Naive B cell (primary cell): Measurements from ENCODE around the gene C1orf50. TPM values are rescaled to one million over a fixed set of nuclear protein-coding genes. Genes with fewer than 3 reads are reported as not detected.

Experiments used
- ATAC-seq, 2 donors: fragments of 150-1000 bp; cut with Tn5 transposase; 2 replicates each; pipeline ENCODE4 v1.10.0; 2021; ENCODE audit warnings: low read depth in 2 of 2, mild to moderate bottlenecking in 2 of 2, moderate library complexity in 2 of 2
- DNase-seq: peaks from one replicate; pipeline ENCODE4 v3.0.0; 2022
- H3K27ac Mint-ChIP-seq, 6 donors: one replicate each; pipeline ENCODE4 v1.8.0; 2020 to 2022; ENCODE audit warnings: mild to moderate bottlenecking in 6 of 6, mixed read lengths in 6 of 6, moderate library complexity in 5 of 6, inconsistent platforms in 2 of 6
- H3K27me3 Mint-ChIP-seq, 3 donors: one replicate each; pipeline ENCODE4 v1.8.0; 2021 to 2022; ENCODE audit warnings: mixed read lengths in 3 of 3, mild to moderate bottlenecking in 1 of 3
- H3K36me3 Mint-ChIP-seq, 2 donors: one replicate each; pipeline ENCODE4 v1.8.0; 2020 to 2022; ENCODE audit warnings: mixed read lengths in 2 of 2, inconsistent platforms in 1 of 2, mild to moderate bottlenecking in 1 of 2
- H3K4me1 Mint-ChIP-seq, 3 donors: one replicate each; pipeline ENCODE4 v1.8.0; 2020 to 2022; ENCODE audit warnings: mixed read lengths in 3 of 3, inconsistent platforms in 1 of 3, mild to moderate bottlenecking in 1 of 3, moderate library complexity in 1 of 3
- H3K4me3 Mint-ChIP-seq, 8 donors: one replicate each; pipeline ENCODE4 v1.8.0; 2020 to 2022; ENCODE audit warnings: mild to moderate bottlenecking in 8 of 8, mixed read lengths in 8 of 8, moderate library complexity in 8 of 8, inconsistent platforms in 2 of 8
- H3K9me3 Mint-ChIP-seq, 7 donors: one replicate each; pipeline ENCODE4 v1.8.0; 2020 to 2022; ENCODE audit warnings: mixed read lengths in 7 of 7, mild to moderate bottlenecking in 5 of 7, inconsistent platforms in 2 of 7, moderate library complexity in 1 of 7
- polyA plus RNA-seq, 6 donors: library from polyadenylated mRNA; unstranded; fragments of 300-500 nt; fragmentation: Illumina TruSeq; gene quantifications; one replicate each; pipeline ENCODE4 v1.2.3, GENCODE V29; 2021; ENCODE audit warnings: low read depth in 6 of 6

C1orf50 gene
- polyA plus RNA-seq, 6 donors from 2014 or later = 2.3 to 6.6 (median 4.3) TPM

DNA sequence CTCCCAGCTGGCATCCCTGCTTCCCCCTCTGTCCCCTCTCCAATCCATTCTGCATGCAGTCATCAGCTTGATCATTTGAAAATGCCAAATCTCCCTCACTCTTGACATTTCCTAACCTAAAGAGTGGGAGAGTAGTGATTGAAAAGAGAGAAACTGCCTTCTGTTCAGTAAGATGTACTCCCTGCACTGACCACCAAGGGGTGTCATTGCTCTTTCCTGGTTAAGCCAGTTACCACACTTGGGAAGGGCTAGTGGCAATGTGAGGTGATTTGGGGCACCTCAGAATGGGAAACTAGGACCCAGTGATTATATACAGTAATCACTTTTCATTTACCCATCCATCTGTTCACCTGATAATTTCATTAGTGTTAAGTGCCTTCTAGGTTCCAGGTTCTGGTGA lies 10.8 kb downstream of the C1orf50 start:
- peak; percentile 14 for DNase-seq
- peaks cover 25 to 39% of the 10 kb centered on the region in 2 donors for H3K36me3 Mint-ChIP-seq
- H3K9me3 Mint-ChIP-seq = peaks cover 0 to 1% (median 0%) of the 10 kb centered on the region in 7 donors
- peak overlapping the region in 2 of 6 donors; percentile 61 to 83 for H3K27ac Mint-ChIP-seq
- H3K27me3 Mint-ChIP-seq = no peaks in the 10 kb centered on the region
- peak in 1 of 2 donors; percentile 47 for ATAC-seq
- no peak overlapping the region for H3K4me3 Mint-ChIP-seq
- peaks cover 11 to 18% (median 18%) of the 10 kb centered on the region in 3 donors for H3K4me1 Mint-ChIP-seq

DNA sequence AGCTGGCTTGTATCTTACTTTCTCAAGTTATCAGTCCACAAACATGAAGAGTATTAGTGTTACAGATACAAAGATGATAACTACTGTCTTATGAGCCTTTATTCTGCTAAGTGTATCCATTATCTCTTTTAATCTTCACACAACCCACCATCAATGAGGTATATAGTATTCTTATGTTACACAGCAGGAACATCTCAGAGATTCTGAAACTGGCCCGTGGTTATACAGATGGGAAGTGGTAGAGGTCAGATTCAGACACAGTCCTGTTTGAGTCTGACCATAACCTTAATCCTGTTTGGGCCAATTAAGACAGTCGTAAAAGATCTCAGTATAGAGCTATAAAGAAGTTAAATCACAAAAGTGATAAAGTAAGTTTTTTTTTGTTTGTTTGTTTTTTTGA lies 12.7 kb downstream of the C1orf50 start:
- H3K4me1 Mint-ChIP-seq = peaks cover 10 to 20% (median 14%) of the 10 kb centered on the region in 3 donors
- no peak for ATAC-seq
- peak overlapping the region in 1 of 8 donors; percentile 2 for H3K4me3 Mint-ChIP-seq
- peaks cover 0 to 1% (median 0%) of the 10 kb centered on the region in 7 donors for H3K9me3 Mint-ChIP-seq
- H3K36me3 Mint-ChIP-seq = peaks cover 25 to 43% of the 10 kb centered on the region in 2 donors
- no peak for DNase-seq
- H3K27ac Mint-ChIP-seq = peak overlapping the region in 1 of 6 donors; percentile 53
- H3K27me3 Mint-ChIP-seq = no peaks in the 10 kb centered on the region

DNA sequence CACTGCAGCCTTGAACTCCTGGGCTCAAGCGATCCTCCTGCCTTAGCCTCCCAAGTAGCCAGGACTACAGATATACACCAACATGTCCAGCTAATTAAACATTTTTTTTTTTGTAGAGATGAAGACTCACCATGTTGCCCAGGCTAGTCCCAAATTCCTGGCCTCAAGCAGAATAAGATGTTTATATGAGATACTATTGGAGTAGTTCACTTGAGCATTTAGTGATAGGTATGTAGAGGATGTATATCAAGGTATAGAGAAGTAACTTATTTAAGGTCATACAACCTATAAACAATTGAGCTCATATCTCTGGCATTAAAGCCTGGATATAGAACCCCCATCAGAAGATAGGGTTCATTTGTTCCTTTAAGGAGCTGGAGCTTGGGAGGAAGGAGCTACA lies 13.1 kb downstream of the C1orf50 start:
- Mint-ChIP-seq H3K27me3 (no peaks in the 10 kb centered on the region), H3K27ac (no peak overlapping the region), H3K4me3 (no peak overlapping the region)

DNA sequence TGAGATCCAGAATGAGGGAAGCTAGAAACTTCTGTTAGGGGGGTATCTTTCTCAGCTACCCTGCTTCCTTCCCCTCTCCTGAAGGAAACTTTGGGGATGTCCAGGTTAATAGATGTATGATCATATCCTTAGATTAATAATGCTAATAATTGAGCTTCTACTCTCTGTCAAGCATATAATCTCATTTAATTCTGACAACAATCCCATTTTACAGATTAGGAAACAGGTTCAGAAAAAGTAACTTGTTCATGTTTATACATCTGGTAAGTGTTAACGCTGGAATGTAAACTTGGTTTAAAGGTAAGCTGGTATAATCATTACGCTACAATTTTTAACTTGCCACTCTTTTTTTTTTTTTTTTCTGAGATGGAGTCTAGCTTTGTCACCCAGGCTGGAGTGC lies 16.0 kb downstream of the C1orf50 start:
- ATAC-seq (no peak), DNase-seq (no peak)
- Mint-ChIP-seq H3K27ac (no peak overlapping the region), H3K4me3 (no peak overlapping the region), H3K4me1 (peaks cover 20 to 27% (median 21%) of the 10 kb centered on the region in 3 donors), H3K36me3 (peaks cover 16 to 21% of the 10 kb centered on the region in 2 donors), H3K27me3 (no peaks in the 10 kb centered on the region), H3K9me3 (peaks cover 0 to 1% (median 0%) of the 10 kb centered on the region in 7 donors)

More for the DNA sequence above, 13.1 kb downstream of the C1orf50 start:
- Mint-ChIP-seq H3K9me3 (peaks cover 0 to 1% (median 0%) of the 10 kb centered on the region in 7 donors), H3K36me3 (peaks cover 25 to 38% of the 10 kb centered on the region in 2 donors), H3K4me1 (peaks cover 11 to 24% (median 14%) of the 10 kb centered on the region in 3 donors)
- ATAC-seq (no peak), DNase-seq (no peak)

DNA sequence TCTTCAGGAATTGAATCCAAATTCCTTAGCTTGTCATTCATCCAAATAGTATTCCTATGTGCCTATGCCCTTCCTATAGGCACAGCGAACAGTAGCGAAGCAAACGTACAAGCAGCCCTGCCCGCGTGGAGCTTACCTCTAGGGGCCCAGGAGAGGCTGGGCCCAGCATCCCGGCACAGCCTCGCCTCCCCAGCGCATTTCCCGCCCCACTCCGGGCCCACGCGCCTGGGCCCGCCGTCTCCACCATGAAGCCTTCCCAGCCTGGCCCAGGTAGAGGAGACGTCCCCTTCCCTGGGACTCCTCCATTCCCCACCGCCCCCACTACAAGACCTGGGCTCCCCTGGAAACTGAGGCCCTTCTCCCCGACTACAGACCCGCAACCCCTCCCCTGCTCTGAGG lies 17.5 kb downstream of the C1orf50 start:
- Mint-ChIP-seq H3K27me3 (no peaks in the 10 kb centered on the region), H3K36me3 (peaks cover 14 to 15% of the 10 kb centered on the region in 2 donors), H3K4me1 (peaks cover 13 to 21% (median 21%) of the 10 kb centered on the region in 3 donors), H3K27ac (peak overlapping the region in 1 of 6 donors; percentile 44), H3K4me3 (peak overlapping the region in 5 of 8 donors; percentile 70 to 89 (median 87)), H3K9me3 (peaks cover 0 to 1% (median 0%) of the 10 kb centered on the region in 7 donors)
- no peak for DNase-seq
- ATAC-seq = no peak

DNA sequence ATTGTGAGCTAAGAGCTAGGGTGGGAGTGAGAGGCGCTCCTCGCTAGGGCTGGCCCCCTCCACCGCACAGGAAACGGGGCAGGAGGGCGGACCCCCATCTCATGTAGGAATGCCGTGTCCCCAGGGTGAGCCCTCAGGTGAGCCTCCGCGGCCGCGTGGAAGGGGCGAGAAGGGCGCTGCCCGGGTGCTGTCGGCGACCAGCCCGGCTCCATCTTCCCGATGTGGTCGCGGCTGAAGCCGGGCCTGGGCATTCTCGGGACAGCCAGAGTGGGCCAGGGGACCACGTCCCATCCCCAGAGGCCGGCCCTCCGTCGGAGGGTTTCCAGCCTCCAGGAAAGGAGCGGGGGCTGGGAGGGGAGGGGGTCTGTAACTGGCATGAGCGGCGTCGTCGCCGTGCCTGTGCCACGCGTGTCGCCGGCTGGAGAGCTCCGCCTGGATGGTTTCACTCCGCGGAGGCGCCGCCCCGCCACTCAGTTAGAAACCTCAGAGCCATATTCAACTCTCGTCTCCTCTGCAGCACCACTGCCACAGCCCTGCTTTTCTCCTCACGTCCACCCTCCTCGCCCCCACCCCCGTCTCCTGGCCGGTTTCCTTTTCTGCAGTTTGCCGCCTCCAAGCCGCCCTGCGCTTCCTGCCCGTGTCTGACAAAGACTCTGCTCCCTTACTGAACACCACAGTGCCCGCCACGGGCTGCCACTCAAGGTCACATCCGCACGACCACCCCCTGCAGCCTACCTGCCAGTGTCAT lies 18.1 kb downstream of the C1orf50 start, which contains the start of gene TMEM269:
Gene TMEM269 (plus strand): TSS at position 46 of the 748 bp plus-strand sequence. CDS start 4,903 bp downstream, outside the sequence.
- Mint-ChIP-seq H3K4me3 (peak within 1 kb of the TSS; percentile 70 to 91 (median 88)), H3K9me3 (peaks cover 0 to 1% (median 0%) of the 10 kb centered on the region in 7 donors), H3K4me1 (peaks cover 13 to 21% (median 21%) of the 10 kb centered on the region in 3 donors), H3K27me3 (no peaks in the 10 kb centered on the region), H3K36me3 (peaks cover 14 to 15% of the 10 kb centered on the region in 2 donors), H3K27ac (peak within 1 kb of the TSS; percentile 2 to 75 (median 24))
- ATAC-seq (peak; percentile 74 to 78), DNase-seq (peak; percentile 6)

DNA sequence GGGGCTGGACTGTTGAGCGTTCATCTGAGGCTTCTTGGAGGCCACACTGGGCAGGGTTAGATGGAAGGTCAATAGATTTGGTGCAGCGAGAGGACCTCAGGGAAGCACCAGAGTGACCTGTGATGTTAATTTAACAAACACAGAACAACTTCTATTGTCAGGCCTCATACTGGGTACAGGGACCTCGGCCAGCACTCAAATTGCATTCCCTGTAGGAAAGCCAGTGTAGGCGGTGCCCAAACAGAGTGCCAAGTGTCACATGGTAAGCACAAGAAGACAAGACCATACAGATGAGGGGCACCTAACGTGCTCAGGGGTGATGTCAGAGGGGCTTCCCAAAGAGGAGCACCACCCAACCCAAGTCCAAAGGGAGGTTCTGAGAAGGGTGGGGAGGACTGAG lies 19.0 kb downstream of the C1orf50 start:
- peak overlapping the region in 6 of 8 donors; percentile 70 to 91 (median 88) for H3K4me3 Mint-ChIP-seq
- peaks cover 13 to 21% (median 16%) of the 10 kb centered on the region in 3 donors for H3K4me1 Mint-ChIP-seq
- peaks cover 0 to 1% (median 0%) of the 10 kb centered on the region in 7 donors for H3K9me3 Mint-ChIP-seq
- DNase-seq = no peak
- H3K27ac Mint-ChIP-seq = peak overlapping the region in 1 of 6 donors; percentile 14
- no peak for ATAC-seq
- H3K27me3 Mint-ChIP-seq = no peaks in the 10 kb centered on the region
- peaks cover 8 to 9% of the 10 kb centered on the region in 2 donors for H3K36me3 Mint-ChIP-seq

DNA sequence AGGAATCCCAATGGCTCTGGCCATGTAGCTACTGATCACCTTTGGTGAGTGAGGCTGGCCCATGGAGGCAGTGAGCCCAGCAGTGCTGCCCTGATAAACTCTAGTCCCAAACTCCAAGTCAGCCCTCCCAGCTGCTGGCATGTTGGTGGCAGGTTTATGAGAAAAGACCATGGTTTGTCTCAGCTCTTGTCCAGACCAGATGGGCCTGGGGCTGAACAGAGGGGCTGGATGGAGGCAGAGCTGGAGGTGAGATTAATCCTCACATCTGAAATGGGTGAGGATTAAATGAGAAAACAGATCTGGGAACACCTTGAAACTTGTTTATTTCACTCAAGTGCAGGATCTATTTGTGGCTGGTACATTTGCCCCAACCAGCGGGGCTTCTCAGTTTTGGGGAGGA lies 21.0 kb downstream of the C1orf50 start:
- Mint-ChIP-seq H3K27me3 (no peaks in the 10 kb centered on the region), H3K36me3 (peaks cover 0 to 4% of the 10 kb centered on the region in 2 donors), H3K4me3 (no peak overlapping the region), H3K27ac (no peak overlapping the region), H3K9me3 (no peaks in the 10 kb centered on the region), H3K4me1 (peaks cover 12 to 21% (median 13%) of the 10 kb centered on the region in 3 donors)
- DNase-seq (no peak), ATAC-seq (no peak)

DNA sequence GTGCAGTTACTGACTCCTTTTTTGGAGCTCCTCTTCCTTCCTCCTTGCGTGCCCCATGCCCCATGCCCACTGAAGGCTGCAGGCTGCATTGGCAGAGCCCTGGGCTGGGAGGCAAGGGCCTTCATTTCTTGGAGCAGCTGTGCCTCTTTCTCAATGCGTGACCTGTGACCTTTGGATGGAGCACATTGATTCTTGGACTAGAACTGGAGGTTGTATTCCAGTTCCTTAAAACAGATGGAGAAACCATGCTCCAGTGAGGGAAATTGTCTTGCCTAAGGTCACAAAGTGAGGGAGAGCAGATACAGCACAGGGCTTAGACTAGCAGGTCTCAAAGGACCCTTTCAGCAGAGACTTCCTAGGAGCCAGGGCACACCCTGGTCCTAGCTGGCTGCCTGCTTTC lies 26.8 kb downstream of the C1orf50 start:
- H3K27me3 Mint-ChIP-seq = peaks cover 0 to 7% (median 0%) of the 10 kb centered on the region in 3 donors
- no peak overlapping the region for H3K4me3 Mint-ChIP-seq
- no peak for DNase-seq
- H3K36me3 Mint-ChIP-seq = no peaks in the 10 kb centered on the region
- no peaks in the 10 kb centered on the region for H3K9me3 Mint-ChIP-seq
- H3K4me1 Mint-ChIP-seq = no peaks in the 10 kb centered on the region
- ATAC-seq = no peak
- H3K27ac Mint-ChIP-seq = no peak overlapping the region

DNA sequence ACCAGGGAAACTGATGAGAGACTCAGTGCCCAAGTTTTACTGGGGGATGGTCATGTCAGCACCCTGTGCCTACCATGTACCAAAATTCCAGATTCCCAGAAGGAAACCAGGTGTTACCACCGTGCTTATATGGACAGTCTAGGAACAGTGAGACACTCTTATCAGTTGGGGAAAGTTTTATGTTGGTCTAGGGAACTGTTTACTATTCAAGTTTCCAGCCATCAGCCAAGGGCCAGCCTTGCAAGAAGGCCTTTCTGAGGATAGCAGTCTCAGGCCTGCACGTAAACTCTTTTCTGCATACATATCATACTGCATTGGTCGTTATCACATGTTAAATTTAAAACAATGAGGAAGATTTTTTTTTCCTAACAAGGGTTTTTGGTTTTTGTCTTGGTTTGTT lies 30.4 kb downstream of the C1orf50 start:
- Mint-ChIP-seq H3K27me3 (peaks cover 0 to 7% (median 0%) of the 10 kb centered on the region in 3 donors), H3K9me3 (no peaks in the 10 kb centered on the region), H3K4me1 (no peaks in the 10 kb centered on the region), H3K36me3 (no peaks in the 10 kb centered on the region), H3K27ac (no peak overlapping the region), H3K4me3 (no peak overlapping the region)
- ATAC-seq (no peak), DNase-seq (no peak)

DNA sequence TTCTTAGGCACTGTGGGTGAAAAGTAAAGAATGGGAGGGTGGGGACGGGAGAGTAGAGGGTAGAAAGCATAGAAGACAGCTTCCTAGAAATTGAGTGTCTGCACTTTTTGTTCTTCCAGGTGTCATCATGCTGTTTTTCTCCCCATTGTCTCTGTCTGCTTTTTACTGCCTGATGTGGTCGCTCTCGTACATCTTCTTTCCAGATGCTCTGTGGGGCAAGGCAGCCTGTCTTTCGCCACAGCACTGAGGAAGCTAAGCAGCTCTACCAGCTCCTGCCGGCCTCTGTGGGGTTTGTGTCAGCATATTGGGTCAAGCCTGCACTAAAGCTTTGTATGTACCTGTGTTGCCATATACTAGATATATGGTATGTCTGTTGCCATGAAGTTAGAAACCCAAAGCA lies 30.9 kb downstream of the C1orf50 start:
- peaks cover 0 to 7% (median 0%) of the 10 kb centered on the region in 3 donors for H3K27me3 Mint-ChIP-seq
- H3K4me1 Mint-ChIP-seq = no peaks in the 10 kb centered on the region
- H3K36me3 Mint-ChIP-seq = no peaks in the 10 kb centered on the region
- no peak overlapping the region for H3K4me3 Mint-ChIP-seq
- H3K9me3 Mint-ChIP-seq = no peaks in the 10 kb centered on the region
- no peak for ATAC-seq
- no peak overlapping the region for H3K27ac Mint-ChIP-seq
- no peak for DNase-seq

DNA sequence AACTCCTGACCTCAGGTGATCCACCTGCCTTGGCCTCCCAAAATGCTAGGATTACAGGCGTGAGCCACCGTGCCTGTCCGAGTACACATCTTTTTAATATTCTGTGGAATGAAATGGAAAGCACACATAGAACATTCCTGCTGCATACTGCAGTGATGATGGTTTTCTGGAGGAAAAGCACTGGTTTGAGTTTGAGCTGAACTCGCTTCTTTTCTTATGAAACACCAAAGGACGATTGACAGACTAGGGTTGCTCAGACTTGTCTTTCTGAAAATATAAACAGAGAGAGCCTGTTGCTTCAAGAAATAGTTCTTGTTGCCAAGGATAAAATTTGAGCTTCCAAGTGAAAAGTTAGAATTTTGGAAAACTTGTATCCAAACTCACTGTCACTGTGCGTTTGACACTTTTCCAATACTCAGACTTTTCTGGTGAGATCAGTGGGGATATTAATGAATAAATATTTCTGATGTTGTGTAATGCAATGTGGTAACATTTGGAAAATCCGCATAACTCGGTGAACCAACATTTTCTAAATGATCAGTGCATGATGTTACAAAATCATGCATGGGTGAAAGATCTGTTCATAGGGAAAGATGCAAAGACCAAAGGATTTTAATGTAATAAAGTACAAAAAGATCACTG lies 34.9 kb downstream of the C1orf50 start:
- Mint-ChIP-seq H3K4me1 (no peaks in the 10 kb centered on the region), H3K36me3 (peaks cover 8 to 11% of the 10 kb centered on the region in 2 donors), H3K27me3 (no peaks in the 10 kb centered on the region), H3K27ac (no peak overlapping the region), H3K4me3 (no peak overlapping the region), H3K9me3 (peaks cover 0 to 6% (median 0%) of the 10 kb centered on the region in 7 donors)
- DNase-seq = no peak
- no peak for ATAC-seq

DNA sequence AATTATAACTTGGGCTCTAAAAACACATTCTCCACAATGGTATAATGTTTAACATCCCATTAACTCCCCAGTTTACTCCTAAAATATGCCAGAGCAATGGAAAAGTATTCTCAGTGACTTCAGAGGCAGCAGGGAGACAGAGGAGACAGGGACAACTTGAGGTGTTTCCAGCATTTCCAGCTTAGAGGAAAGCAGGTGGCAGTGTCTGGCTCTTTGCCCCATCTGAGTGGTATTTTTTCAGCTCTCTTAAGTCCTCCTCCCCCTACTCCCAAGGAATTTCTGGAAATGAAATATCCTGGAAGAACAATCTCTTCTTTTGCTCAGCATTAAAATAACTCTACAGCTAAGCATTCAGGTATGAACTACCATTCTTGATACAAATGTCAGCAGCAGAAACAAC lies 39.1 kb downstream of the C1orf50 start:
- Mint-ChIP-seq H3K27ac (no peak overlapping the region), H3K27me3 (no peaks in the 10 kb centered on the region), H3K4me1 (peaks cover 0 to 4% (median 0%) of the 10 kb centered on the region in 3 donors), H3K36me3 (peaks cover 8 to 11% of the 10 kb centered on the region in 2 donors), H3K4me3 (no peak overlapping the region), H3K9me3 (peaks cover 0 to 6% (median 0%) of the 10 kb centered on the region in 7 donors)
- ATAC-seq (no peak), DNase-seq (no peak)
